Right lobe of liver (tissue), 4 donors: Measurements from ENCODE around the gene MOV10.

Experiments
- POLR2A ChIP-seq: fragments of 450-650 bp; IDR thresholded peaks from one replicate; pipeline ENCODE4 v1.6.1; 2017; ENCODE audit warnings: antibody characterized with exemption, mild to moderate bottlenecking
- TF ChIP-seq, protein P1 (sequence below), 4 donors: fragments of 200-600 bp in 3 of 4; fragments of 450-650 bp in 1 of 4; IDR thresholded peaks; one replicate each; pipeline versions ENCODE4 v1.5.1 to v1.8.0; 2016 to 2022; ENCODE audit warnings: antibody characterized with exemption in 4 of 4, mild to moderate bottlenecking in 2 of 4
- donor health status: DM: no; HTN: no; CAD: no.
- donor health status: DM: no; HTN: no; CAD: no.
- donor health status: DM: no; HTN: yes; CAD: no.

DNA sequence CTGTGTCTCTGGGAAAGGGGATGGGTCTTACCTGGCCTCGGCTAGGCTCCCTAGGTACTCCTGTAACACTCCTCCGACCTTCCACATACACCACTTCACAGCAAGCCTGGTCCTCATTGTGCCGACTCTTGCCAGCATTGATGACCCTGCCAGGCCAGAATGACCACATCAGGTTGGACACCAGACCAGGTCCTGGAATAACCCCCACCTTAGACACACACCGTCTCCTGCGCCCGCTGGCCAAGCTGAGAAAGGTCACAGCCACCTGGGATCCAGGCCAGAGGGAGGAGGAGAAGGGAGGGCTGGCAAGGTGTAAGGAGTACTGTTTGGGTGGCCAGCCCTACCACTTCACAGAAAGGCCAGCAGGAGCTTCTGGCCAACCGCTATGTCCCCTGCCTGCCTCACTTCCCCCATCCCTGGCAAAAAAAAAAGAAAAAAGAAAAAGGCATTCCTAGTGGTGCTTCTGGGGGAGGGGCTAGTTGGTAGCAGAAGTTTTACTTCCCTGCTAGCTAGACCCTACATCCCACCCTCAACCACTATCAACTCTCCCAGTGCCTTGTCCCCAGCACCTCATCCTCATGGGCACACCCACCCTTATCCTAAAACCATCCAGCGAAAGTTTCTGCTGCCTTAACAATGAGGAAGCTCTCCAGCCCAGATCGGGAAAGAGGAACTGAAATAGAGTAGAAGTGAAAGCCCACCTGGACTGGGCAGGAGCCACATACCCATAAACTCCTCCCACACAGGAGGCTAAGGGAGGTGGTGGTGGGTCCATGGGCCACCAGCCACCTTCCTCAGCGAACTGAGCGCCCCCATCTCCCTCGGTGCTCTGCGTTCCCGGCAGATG, 39.2 kb downstream of the MOV10 start:
- TF ChIP-seq, protein P1, sequence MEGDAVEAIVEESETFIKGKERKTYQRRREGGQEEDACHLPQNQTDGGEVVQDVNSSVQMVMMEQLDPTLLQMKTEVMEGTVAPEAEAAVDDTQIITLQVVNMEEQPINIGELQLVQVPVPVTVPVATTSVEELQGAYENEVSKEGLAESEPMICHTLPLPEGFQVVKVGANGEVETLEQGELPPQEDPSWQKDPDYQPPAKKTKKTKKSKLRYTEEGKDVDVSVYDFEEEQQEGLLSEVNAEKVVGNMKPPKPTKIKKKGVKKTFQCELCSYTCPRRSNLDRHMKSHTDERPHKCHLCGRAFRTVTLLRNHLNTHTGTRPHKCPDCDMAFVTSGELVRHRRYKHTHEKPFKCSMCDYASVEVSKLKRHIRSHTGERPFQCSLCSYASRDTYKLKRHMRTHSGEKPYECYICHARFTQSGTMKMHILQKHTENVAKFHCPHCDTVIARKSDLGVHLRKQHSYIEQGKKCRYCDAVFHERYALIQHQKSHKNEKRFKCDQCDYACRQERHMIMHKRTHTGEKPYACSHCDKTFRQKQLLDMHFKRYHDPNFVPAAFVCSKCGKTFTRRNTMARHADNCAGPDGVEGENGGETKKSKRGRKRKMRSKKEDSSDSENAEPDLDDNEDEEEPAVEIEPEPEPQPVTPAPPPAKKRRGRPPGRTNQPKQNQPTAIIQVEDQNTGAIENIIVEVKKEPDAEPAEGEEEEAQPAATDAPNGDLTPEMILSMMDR (IDR thresholded peaks at IDR 0.05), result peak in 1 of 4 donors; percentile 4
- TF ChIP-seq POLR2A, result no peak
